HUES48 (cell line): Measurements from ENCODE around the gene BMPR1B.

Experiments used
- H3K27ac ChIP-seq: one replicate; pipeline ENCODE4 v1.7.0; 2013; ENCODE audit warnings: low read depth, low read length, inconsistent platforms
- H3K27me3 ChIP-seq: 2 replicates; pipeline ENCODE4 v1.6.1; 2013; ENCODE audit warnings: mild to moderate bottlenecking, low read length; ENCODE audit not compliant: control insufficient read depth, insufficient read depth
- H3K36me3 ChIP-seq: 2 replicates; pipeline ENCODE4 v1.6.1; 2013; ENCODE audit warnings: low read length; ENCODE audit not compliant: control insufficient read depth, insufficient read depth
- H3K4me1 ChIP-seq: 2 replicates; pipeline ENCODE4 v1.6.1; 2013; ENCODE audit warnings: mild to moderate bottlenecking, low read length; ENCODE audit not compliant: control insufficient read depth, insufficient read depth
- H3K4me3 ChIP-seq: 2 replicates; pipeline ENCODE4 v1.5.1; 2013; ENCODE audit warnings: mild to moderate bottlenecking, low read depth, low read length
- H3K9ac ChIP-seq: 2 replicates; pipeline ENCODE4 v1.6.1; 2013; ENCODE audit warnings: mild to moderate bottlenecking, low read depth, low read length, moderate library complexity
- H3K9me3 ChIP-seq: 2 replicates; pipeline ENCODE4 v1.6.1; 2013; ENCODE audit warnings: low read length; ENCODE audit not compliant: control insufficient read depth, insufficient read depth

The BMPR1B gene

GRCh38 chr4:95204267-95204844 lies 446.6 kb downstream of the BMPR1B start:
- no peak overlapping the region for H3K4me3 ChIP-seq
- H3K4me1 ChIP-seq: peaks cover 3% of the 10 kb centered on the region; the same call in 1 of the 2 replicates
- no peak overlapping the region for H3K9ac ChIP-seq
- H3K27me3 ChIP-seq: no peaks in the 10 kb centered on the region
- H3K27ac ChIP-seq: no peak overlapping the region
- H3K36me3 ChIP-seq: no peaks in the 10 kb centered on the region
- no peaks in the 10 kb centered on the region for H3K9me3 ChIP-seq

- H3K4me1 ChIP-seq: peaks cover 3% of the 10 kb centered on the region
- no peak overlapping the region for H3K4me3 ChIP-seq
- H3K27me3 ChIP-seq: no peaks in the 10 kb centered on the region
- no peaks in the 10 kb centered on the region for H3K36me3 ChIP-seq
- H3K9me3 ChIP-seq: no peaks in the 10 kb centered on the region
- H3K9ac ChIP-seq: no peak overlapping the region
- no peak overlapping the region for H3K27ac ChIP-seq
Observed at GRCh38 chr4:95204873-95205272, 447.1 kb downstream of the BMPR1B start.
